Astrocyte of the spinal cord (primary cell): ENCODE results near the gene THOC7.

Source experiments
- DNase-seq: peaks from one replicate; pipeline ENCODE4 v3.0.0; 2011; ENCODE audit warnings: low read depth, low spot score
- H3K4me3 ChIP-seq: 2 replicates; pipeline ENCODE4 v1.5.1; 2011; ENCODE audit warnings: low read depth, mild to moderate bottlenecking, low read length, moderate library complexity
- CTCF ChIP-seq: IDR thresholded peaks from 2 replicates; pipeline ENCODE4 v1.5.1; 2012; ENCODE audit warnings: low read depth, mild to moderate bottlenecking, low read length, inconsistent platforms
- in situ Hi-C: cut with HindIII; loops from 2 replicates; pipeline ENCODE4 v1.10.0; 2017; ENCODE audit warnings: low sequenced_read_pairs

The THOC7 gene

GRCh38 chr3:63872135-63872924 is 8.7 kb upstream of the THOC7 start:
- TF ChIP-seq CTCF: no peak
- H3K4me3 ChIP-seq: no peak overlapping the region
- in situ Hi-C loops: no loop called here
- peak; percentile 81 for DNase-seq

- no peak overlapping the region for H3K4me3 ChIP-seq
- no peak for TF ChIP-seq CTCF
- DNase-seq: no peak
- in situ Hi-C loops: no loop called here
Observed at GRCh38 chr3:63870615-63871005, 7.0 kb upstream of the THOC7 start.

- in situ Hi-C loops: no loop called here
- TF ChIP-seq CTCF: no peak
- H3K4me3 ChIP-seq: no peak overlapping the region
- DNase-seq: no peak
Observed at GRCh38 chr3:63869940-63870614, 6.5 kb upstream of the THOC7 start.

- no peak overlapping the region for H3K4me3 ChIP-seq
- in situ Hi-C loops: no loop called here
- no peak for TF ChIP-seq CTCF
- DNase-seq: no peak
Observed at GRCh38 chr3:63867225-63867624, 3.6 kb upstream of the THOC7 start.

GRCh38 chr3:63864965-63865327 is 1.3 kb upstream of the THOC7 start:
- H3K4me3 ChIP-seq: peak overlapping the region; percentile 92
- in situ Hi-C loops: no loop called here
- DNase-seq: peak; percentile 17
- TF ChIP-seq CTCF: no peak

- peak overlapping the region; percentile 92 for H3K4me3 ChIP-seq
- in situ Hi-C loops: no loop called here
- TF ChIP-seq CTCF: no peak
- DNase-seq: no peak
Observed at GRCh38 chr3:63864008-63864964, 681 bp upstream of the THOC7 start.
